Measurements from ENCODE around the gene TLX2. TPM values are rescaled to one million over a fixed set of nuclear protein-coding genes. Genes with fewer than 3 reads are reported as not detected.

The TLX2 gene
- total and polyA plus RNA-seq, 2 experiments from 2014 or later: 0.16 to 0.21 TPM

GRCh38 chr2:74515981-74516633 is 1.9 kb downstream of the TLX2 start (continued):
- TF ChIP-seq ZNF462 (CRISPR knock-in tag; IDR thresholded peaks at IDR 0.05): no peak
- no peak for TF ChIP-seq ETS1 (IDR thresholded peaks at IDR 0.05)

GRCh38 chr2:74516650-74517049 is 2.4 kb downstream of the TLX2 start:
- H3K27me3 Mint-ChIP-seq (ENCODE audit: insufficient read depth, low read depth, poor library complexity): peaks cover 81% of the 10 kb centered on the region

More at GRCh38 chr2:74516650-74517049, 2.4 kb downstream of the TLX2 start:
- H3K4me3 Mint-ChIP-seq: peak overlapping the region; percentile 17; the same call in 1 of the 3 replicates
- Histone ChIP-seq H3K4me1 (ENCODE audit: insufficient read depth) (peaks cover 15% of the 10 kb centered on the region; the same call in 1 of the 2 replicates), H3K4me3 (no peak overlapping the region; the same call in 1 of the 2 replicates), H4K20me1 (replicated peaks; ENCODE audit: insufficient read depth) (no peaks in the 10 kb centered on the region; the same call in 1 of the 2 replicates), H3K27me3 (ENCODE audit: insufficient read depth) (peaks cover 99% of the 10 kb centered on the region), H3K4me2 (no peak overlapping the region), H3K79me2 (replicated peaks; ENCODE audit: insufficient read depth) (no peaks in the 10 kb centered on the region), H3K27ac (ENCODE audit: low read depth) (no peak overlapping the region), H3K9me2 (ENCODE audit: insufficient read depth) (peaks cover 7% of the 10 kb centered on the region), H3F3A (replicated peaks; ENCODE audit: low read depth) (peaks cover 5% of the 10 kb centered on the region; the same call in 1 of the 2 replicates), H3K36me3 (ENCODE audit: insufficient read depth) (no peaks in the 10 kb centered on the region), H2AFZ (peak overlapping the region; percentile 94; the same call in 1 of the 2 replicates)
- no peak for ATAC-seq
- H3K4me1 Mint-ChIP-seq: peaks cover 11% of the 10 kb centered on the region
- DNase-seq (ENCODE audit: low spot score): no peak
- H3K9me3 Mint-ChIP-seq: peaks cover 21% of the 10 kb centered on the region
- TF ChIP-seq EZH2 (IDR thresholded peaks at IDR 0.05; ENCODE audit: low read depth, unreplicated experiment) (peak; percentile 62), REST (IDR thresholded peaks at IDR 0.05; ENCODE audit: unreplicated experiment) (no peak)
- peaks cover 8% of the 10 kb centered on the region for H3K36me3 Mint-ChIP-seq (ENCODE audit: low read depth)
- H3K27ac Mint-ChIP-seq: no peak overlapping the region
